D721Med (cell line): Measurements from ENCODE around the gene CRTC1.

Source experiments
- DNase-seq: peaks from one replicate; pipeline ENCODE4 v3.0.0; 2011; ENCODE audit warnings: low spot score; ENCODE audit not compliant: insufficient read length
- FAIRE-seq: peaks from 2 replicates; lab custom pipeline; 2011; peaks lifted over from hg19 to GRCh38; lab: Jason Lieb, UNC
- TF ChIP-seq, protein P1 (sequence below): IDR thresholded peaks from 2 replicates; pipeline ENCODE4 v1.5.1; 2012; ENCODE audit warnings: mild to moderate bottlenecking, control low read depth; ENCODE audit not compliant: insufficient read depth; ENCODE audit errors: missing control alignments

Gene CRTC1

GRCh38 chr19:18789883-18790565 lies 106.5 kb downstream of the CRTC1 start:
- FAIRE-seq: no peak
- TF ChIP-seq, protein P1, sequence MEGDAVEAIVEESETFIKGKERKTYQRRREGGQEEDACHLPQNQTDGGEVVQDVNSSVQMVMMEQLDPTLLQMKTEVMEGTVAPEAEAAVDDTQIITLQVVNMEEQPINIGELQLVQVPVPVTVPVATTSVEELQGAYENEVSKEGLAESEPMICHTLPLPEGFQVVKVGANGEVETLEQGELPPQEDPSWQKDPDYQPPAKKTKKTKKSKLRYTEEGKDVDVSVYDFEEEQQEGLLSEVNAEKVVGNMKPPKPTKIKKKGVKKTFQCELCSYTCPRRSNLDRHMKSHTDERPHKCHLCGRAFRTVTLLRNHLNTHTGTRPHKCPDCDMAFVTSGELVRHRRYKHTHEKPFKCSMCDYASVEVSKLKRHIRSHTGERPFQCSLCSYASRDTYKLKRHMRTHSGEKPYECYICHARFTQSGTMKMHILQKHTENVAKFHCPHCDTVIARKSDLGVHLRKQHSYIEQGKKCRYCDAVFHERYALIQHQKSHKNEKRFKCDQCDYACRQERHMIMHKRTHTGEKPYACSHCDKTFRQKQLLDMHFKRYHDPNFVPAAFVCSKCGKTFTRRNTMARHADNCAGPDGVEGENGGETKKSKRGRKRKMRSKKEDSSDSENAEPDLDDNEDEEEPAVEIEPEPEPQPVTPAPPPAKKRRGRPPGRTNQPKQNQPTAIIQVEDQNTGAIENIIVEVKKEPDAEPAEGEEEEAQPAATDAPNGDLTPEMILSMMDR: no peak
- DNase-seq: no peak

- no peak for DNase-seq
- FAIRE-seq: no peak
- TF ChIP-seq, protein P1: no peak
These were observed 107.3 kb downstream of the CRTC1 start, which contains the start of gene COMP for GRCh38 chr19:18790566-18791314. Gene COMP, minus strand, starts transcription at chr19:18791305. Its CDS starts 36 bp downstream, at chr19:18791269.

DNA sequence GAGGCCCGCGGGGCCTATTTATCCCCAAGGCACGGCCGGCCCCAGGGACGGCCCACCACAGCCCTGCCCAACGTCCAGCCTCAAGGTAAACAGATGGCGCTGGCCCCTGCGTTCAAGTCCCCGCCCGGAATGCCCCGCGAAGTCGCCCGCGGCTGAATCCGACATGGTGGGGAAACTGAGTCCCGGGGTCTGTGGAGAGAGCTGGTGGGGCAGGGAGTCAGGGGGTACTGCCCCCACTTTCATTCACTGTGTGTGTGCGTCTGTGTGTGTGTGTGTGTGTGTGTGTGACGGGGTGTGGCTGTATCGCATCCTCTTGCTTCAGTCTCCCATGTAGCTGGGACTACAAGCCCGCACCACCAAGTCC lies 107.8 kb downstream of the CRTC1 start:
- TF ChIP-seq, protein P1: no peak
- DNase-seq (no peak), FAIRE-seq (no peak)

- no peak for DNase-seq
- TF ChIP-seq, protein P1: no peak
- no peak for FAIRE-seq
These were observed 109.2 kb downstream of the CRTC1 start for GRCh38 chr19:18792661-18793060.

DNA sequence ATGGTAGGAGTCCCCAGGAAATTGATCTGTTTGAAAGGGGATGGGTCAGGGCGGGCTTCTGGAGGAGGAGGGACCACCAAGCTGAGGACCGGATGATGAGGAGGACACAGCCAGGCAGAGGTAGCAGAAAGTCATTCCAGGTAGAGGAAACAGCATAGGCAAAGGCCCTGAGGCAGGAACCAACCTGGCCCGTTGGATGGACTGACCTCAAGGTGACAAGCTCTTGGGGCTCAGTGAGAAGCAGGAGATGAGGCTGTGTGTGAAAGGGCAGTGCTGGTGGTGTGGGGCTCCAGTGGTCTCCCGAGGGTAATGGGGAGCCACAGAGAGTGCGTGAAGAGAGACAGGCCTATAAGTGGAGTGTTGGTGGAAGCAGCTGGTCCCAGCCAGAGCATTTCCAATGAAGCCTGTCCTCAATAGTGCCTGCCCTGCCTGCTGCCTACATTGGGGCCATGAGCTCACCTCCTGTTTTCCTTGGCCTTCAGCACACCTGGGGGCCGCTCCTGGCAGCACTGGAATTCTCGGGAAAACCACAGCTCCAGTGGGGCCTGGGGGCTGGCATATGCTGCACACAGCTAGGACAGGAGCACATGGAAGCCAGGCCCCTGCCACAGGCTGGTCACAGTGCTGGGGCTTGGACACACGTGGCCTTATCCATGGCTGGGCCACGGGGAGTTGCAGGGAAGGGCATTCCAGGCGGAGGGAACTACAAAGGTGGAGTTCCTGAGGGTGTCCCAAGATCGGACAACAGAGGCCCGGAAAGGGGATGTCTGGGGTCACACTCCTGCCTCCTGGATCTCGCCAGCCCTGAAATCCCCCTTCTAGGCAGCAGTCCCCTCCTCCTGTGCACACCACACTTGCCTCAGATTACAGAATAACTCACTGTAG lies 109.9 kb downstream of the CRTC1 start:
- no peak for DNase-seq
- no peak for FAIRE-seq
- TF ChIP-seq, protein P1: no peak

GRCh38 chr19:18794029-18794313 lies 110.5 kb downstream of the CRTC1 start:
- no peak for DNase-seq
- no peak for FAIRE-seq
- TF ChIP-seq, protein P1: no peak
